Astrocyte of the spinal cord (primary cell): Measurements from ENCODE around the gene COL5A1.
"Not testable (repeated sequence)": the region's sequence is repeated elsewhere in the genome, so short reads cannot be mapped to it uniquely, and the experiment has no call there.

Experiments
- DNase-seq: peaks from one replicate; pipeline ENCODE4 v3.0.0; 2011; ENCODE audit warnings: low read depth, low spot score
- H3K4me3 ChIP-seq: 2 replicates; pipeline ENCODE4 v1.5.1; 2011; ENCODE audit warnings: low read depth, mild to moderate bottlenecking, low read length, moderate library complexity
- CTCF ChIP-seq: IDR thresholded peaks from 2 replicates; pipeline ENCODE4 v1.5.1; 2012; ENCODE audit warnings: low read depth, mild to moderate bottlenecking, low read length, inconsistent platforms
- in situ Hi-C: cut with HindIII; loops from 2 replicates; pipeline ENCODE4 v1.10.0; 2017; ENCODE audit warnings: low sequenced_read_pairs

Gene COL5A1

GRCh38 chr9:134700636-134701350 lies 59.2 kb downstream of the COL5A1 start:
- no peak for TF ChIP-seq CTCF
- in situ Hi-C loops, result no loop called here
- H3K4me3 ChIP-seq, result no peak overlapping the region
- DNase-seq, result no peak

- in situ Hi-C loops, result no loop called here
- H3K4me3 ChIP-seq, result no peak overlapping the region
- DNase-seq, result no peak
- TF ChIP-seq CTCF, result no peak
Observed at GRCh38 chr9:134701581-134702259, 60.1 kb downstream of the COL5A1 start.

GRCh38 chr9:134702291-134702690 lies 60.7 kb downstream of the COL5A1 start:
- no peak for DNase-seq
- TF ChIP-seq CTCF, result no peak
- in situ Hi-C loops, result no loop called here
- H3K4me3 ChIP-seq, result no peak overlapping the region

GRCh38 chr9:134703730-134704114 lies 62.1 kb downstream of the COL5A1 start:
- H3K4me3 ChIP-seq, in situ Hi-C loops, DNase-seq: not testable (repeated sequence)

GRCh38 chr9:134704498-134704897 lies 62.9 kb downstream of the COL5A1 start:
- DNase-seq, result peak; percentile 23
- in situ Hi-C loops, result no loop called here
- TF ChIP-seq CTCF, result no peak
- no peak overlapping the region for H3K4me3 ChIP-seq

GRCh38 chr9:134705786-134706185 lies 64.2 kb downstream of the COL5A1 start:
- no peak overlapping the region for H3K4me3 ChIP-seq
- DNase-seq, result no peak
- in situ Hi-C loops, result no loop called here
- TF ChIP-seq CTCF, result no peak

- no peak for TF ChIP-seq CTCF
- DNase-seq, result no peak
- in situ Hi-C loops, result no loop called here
- no peak overlapping the region for H3K4me3 ChIP-seq
Observed at GRCh38 chr9:134706522-134706921, 64.9 kb downstream of the COL5A1 start.
